Psoas muscle (tissue), 8 donors: ENCODE data around the gene RARB. TPM values are rescaled to one million over a fixed set of nuclear protein-coding genes. Genes with fewer than 3 reads are reported as not detected.

ENCODE experiments used
- ATAC-seq, 4 donors: fragments of 200-7000 bp; cut with Tn5 transposase; one replicate each; pipeline ENCODE4 v1.9.1; 2020; ENCODE audit warnings: moderate library complexity in 3 of 4, mild to moderate bottlenecking in 2 of 4
- DNase-seq, 2 donors: peaks; one replicate each; pipeline ENCODE4 v3.0.0-alpha.2; 2020
- H3K27ac ChIP-seq: fragments of 200-600 bp; one replicate; pipeline ENCODE4 v1.8.0; 2022
- H3K27me3 ChIP-seq, 3 donors: fragments of 200-600 bp in 1 of 3; one replicate each; pipeline versions ENCODE4 v1.6.1 to v1.8.0; 2013 to 2022; ENCODE audit warnings: low read length in 2 of 3, mild to moderate bottlenecking in 2 of 3, moderate library complexity in 1 of 3; ENCODE audit not compliant: insufficient read depth in 3 of 3
- H3K36me3 ChIP-seq, 2 donors: fragments of 200-600 bp in 1 of 2; one replicate each; pipeline versions ENCODE4 v1.6.1 to v1.8.0; 2013 to 2022; ENCODE audit warnings: low read depth in 1 of 2, mild to moderate bottlenecking in 1 of 2, moderate library complexity in 1 of 2; ENCODE audit not compliant: insufficient read depth in 1 of 2
- H3K4me1 ChIP-seq: fragments of 200-600 bp; one replicate; pipeline ENCODE4 v1.8.0; 2022
- H3K4me3 ChIP-seq: fragments of 200-600 bp; one replicate; pipeline ENCODE4 v1.8.0; 2022; ENCODE audit warnings: mild to moderate bottlenecking
- H3K9me3 ChIP-seq: fragments of 200-600 bp; one replicate; pipeline ENCODE4 v1.8.0; 2022
- WGBS, 3 donors: extraction: QIAGEN DNeasy Blood & Tissue Kit; methylation state at CpG; one replicate each; pipeline versions ENCODE4 v1.1.6 to v1.1.7; 2013; 5-methylcytosine and 5-hydroxymethylcytosine counted together
- intact Hi-C, 2 donors: fragments of 100-400 bp; cut with DNase I; formaldehyde crosslinking; loops; one replicate each; pipeline versions ENCODE4 v1.11.0 to v1.14.2; 2022
- polyA plus RNA-seq, 3 donors: library from polyadenylated mRNA; stranded (reverse); fragments of 200-250 nt; gene quantifications; one replicate each; pipeline ENCODE4 v1.2.3, GENCODE V29; 2013
- total RNA-seq, 4 donors: library from RNA; stranded (reverse); fragmentation: NEBNext Ultra II Directional in 2 of 4; extraction: Animal tissue kit (Norgen Biotek cat#: 25700) in 2 of 4; gene quantifications; one replicate each; pipeline versions ENCODE4 v1.2.1 to v1.2.4, GENCODE V29; 2021 to 2023
- TF ChIP-seq, protein P1 (sequence below): fragments of 200-600 bp; IDR thresholded peaks from one replicate; pipeline ENCODE4 v1.8.0; 2022; ENCODE audit warnings: antibody characterized with exemption
- donor health status: healthy with polysubstance abuse.
- donor health status: DM: no; HTN: no; CAD: no; lungs with moderate emphysema.
- donor health status: Bipolar disorder and iron deficiency.
- donor health status: healthy.
- donor health status: DM: yes; HTN: yes; CAD: no.
- donor health status: DM: no; HTN: no; CAD: no.
- donor health status: DM: no; HTN: no; CAD: no.
- donor health status: DM: yes; HTN: yes; CAD: no.

The RARB gene
- total and polyA plus RNA-seq, 7 donors, result 1.1 to 5.4 (median 1.9) TPM

DNA sequence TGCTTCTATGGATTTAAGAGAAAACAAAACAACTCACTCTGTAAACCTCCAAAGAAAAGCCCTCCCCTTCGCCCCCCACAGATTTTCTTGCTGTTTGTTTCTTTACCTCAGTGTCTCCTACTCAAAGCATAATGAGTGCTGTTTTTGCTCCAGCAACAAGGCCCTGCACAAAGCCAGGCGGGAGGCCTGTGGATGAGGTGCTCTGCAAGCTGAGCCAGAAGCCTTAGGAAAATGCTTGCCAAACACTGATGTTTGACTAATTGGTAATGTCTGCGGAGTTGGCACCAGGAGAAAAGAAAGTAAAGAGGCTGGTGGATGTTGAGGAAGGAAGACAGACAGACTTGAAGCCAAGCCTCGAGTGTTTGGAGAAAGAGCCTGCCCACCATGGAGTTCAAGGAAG, 99.7 kb downstream of the RARB start:
- no peaks in the 10 kb centered on the region for H3K27me3 ChIP-seq
- ATAC-seq, result no peak
- H3K4me1 ChIP-seq, result peaks cover 6% of the 10 kb centered on the region
- TF ChIP-seq, protein P1, sequence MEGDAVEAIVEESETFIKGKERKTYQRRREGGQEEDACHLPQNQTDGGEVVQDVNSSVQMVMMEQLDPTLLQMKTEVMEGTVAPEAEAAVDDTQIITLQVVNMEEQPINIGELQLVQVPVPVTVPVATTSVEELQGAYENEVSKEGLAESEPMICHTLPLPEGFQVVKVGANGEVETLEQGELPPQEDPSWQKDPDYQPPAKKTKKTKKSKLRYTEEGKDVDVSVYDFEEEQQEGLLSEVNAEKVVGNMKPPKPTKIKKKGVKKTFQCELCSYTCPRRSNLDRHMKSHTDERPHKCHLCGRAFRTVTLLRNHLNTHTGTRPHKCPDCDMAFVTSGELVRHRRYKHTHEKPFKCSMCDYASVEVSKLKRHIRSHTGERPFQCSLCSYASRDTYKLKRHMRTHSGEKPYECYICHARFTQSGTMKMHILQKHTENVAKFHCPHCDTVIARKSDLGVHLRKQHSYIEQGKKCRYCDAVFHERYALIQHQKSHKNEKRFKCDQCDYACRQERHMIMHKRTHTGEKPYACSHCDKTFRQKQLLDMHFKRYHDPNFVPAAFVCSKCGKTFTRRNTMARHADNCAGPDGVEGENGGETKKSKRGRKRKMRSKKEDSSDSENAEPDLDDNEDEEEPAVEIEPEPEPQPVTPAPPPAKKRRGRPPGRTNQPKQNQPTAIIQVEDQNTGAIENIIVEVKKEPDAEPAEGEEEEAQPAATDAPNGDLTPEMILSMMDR, result no peak
- H3K9me3 ChIP-seq, result peaks cover 5% of the 10 kb centered on the region
- no peak overlapping the region for H3K4me3 ChIP-seq
- peaks cover 0 to 3% of the 10 kb centered on the region in 2 donors for H3K36me3 ChIP-seq
- 62 to 71% (median 65%) methylated on average over 4 of the region's 4 CpGs for WGBS, 3 donors
- DNase-seq, result no peak
- no peak overlapping the region for H3K27ac ChIP-seq
- intact Hi-C loops, result no loop called here

DNA sequence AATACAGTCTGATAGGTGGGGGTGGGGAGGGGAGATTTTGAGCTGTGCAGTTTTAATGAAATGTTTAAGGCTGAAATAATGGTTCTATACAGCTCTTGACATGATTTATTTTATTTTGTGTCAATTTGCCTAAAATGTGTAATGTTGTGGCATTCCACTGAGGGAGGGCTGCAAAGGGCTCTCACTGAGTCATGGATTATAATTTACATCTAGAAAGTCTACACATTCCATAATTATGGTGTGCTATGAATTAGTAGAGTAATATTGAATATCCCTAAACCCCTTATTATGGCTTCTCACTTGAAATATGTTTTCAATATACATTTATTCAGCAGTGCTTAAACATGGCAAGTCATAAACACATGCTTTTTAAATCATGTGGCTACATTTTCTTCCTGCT, 103.9 kb downstream of the RARB start:
- no peak overlapping the region for H3K27ac ChIP-seq
- intact Hi-C loops, result no loop called here
- ATAC-seq (no peak), DNase-seq (no peak)
- H3K9me3 ChIP-seq, result peaks cover 8% of the 10 kb centered on the region
- no peaks in the 10 kb centered on the region for H3K4me1 ChIP-seq
- peaks cover 0 to 3% of the 10 kb centered on the region in 2 donors for H3K36me3 ChIP-seq
- TF ChIP-seq, protein P1, result no peak
- no peak overlapping the region for H3K4me3 ChIP-seq
- no peaks in the 10 kb centered on the region for H3K27me3 ChIP-seq

DNA sequence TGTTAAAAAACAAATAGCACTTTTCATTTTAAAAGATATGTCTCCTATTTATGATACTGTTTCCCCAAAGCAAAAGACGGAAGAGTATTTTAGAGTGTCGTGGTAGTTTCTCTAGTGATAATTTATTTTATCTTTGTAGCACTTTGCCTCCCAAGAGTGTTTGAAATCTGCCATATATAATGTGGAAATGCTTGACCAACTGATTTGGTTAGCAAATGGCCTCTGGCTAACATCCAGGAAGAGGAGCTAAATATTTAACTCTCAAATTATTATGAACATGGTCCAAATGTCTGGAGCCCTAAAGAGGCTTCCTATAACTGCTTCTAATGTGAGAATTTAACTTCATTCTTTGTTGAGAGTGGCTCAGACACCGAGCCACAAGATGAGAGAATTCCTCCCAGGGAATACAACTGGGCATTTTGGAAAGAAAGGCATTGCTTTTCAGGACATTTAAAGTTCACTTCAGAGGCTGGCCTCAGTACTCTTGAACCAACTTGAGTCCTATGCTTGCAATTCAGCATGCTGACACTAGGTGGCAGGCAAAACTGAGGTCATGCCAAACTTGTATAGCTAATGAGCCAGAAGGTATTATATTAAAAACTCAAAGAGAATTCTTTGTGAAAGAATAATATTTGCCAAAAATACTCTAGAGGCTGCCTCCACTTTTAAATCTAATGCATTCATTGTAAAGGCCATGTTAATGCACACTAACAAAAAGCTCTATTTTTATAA, 104.5 kb downstream of the RARB start:
- TF ChIP-seq, protein P1, result peak; percentile 45
- WGBS, 3 donors, result 74 to 81% (median 78%) methylated on average over 3 of the region's 3 CpGs

DNA sequence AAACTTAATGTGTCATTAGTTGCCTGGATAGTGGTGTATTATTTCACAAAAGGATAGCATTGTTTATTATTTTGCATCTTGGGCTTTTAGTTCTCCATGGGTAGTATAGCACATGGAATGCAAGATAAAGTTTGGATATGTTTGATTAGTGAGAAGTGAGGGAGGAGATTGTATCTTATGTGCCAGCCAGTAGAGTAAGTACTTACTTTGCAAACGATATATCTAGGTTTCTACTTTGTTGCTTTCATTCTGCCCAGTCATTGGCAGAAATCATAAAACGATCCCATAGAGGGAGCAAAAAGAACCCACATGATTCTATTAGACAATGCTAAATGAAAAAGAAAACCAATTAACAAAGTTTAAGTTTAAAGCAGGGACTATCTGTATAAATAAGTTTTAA, 105.3 kb downstream of the RARB start:
- Histone ChIP-seq H3K9me3 (peaks cover 8% of the 10 kb centered on the region), H3K27me3 (no peaks in the 10 kb centered on the region), H3K4me1 (no peaks in the 10 kb centered on the region), H3K36me3 (peaks cover 0 to 3% of the 10 kb centered on the region in 2 donors), H3K4me3 (no peak overlapping the region), H3K27ac (no peak overlapping the region)
- intact Hi-C loops, result no loop called here
- TF ChIP-seq, protein P1, result no peak
- DNase-seq (no peak), ATAC-seq (no peak)
- WGBS, 3 donors, result 73 to 81% (median 76%) methylated on average over 2 of the region's 2 CpGs

More for the DNA sequence above, 104.5 kb downstream of the RARB start:
- DNase-seq (no peak), ATAC-seq (no peak)
- H3K27ac ChIP-seq, result no peak overlapping the region
- no peak overlapping the region for H3K4me3 ChIP-seq
- intact Hi-C loops, result no loop called here
- peaks cover 0 to 3% of the 10 kb centered on the region in 2 donors for H3K36me3 ChIP-seq
- peaks cover 8% of the 10 kb centered on the region for H3K9me3 ChIP-seq
- no peaks in the 10 kb centered on the region for H3K27me3 ChIP-seq
- H3K4me1 ChIP-seq, result no peaks in the 10 kb centered on the region

DNA sequence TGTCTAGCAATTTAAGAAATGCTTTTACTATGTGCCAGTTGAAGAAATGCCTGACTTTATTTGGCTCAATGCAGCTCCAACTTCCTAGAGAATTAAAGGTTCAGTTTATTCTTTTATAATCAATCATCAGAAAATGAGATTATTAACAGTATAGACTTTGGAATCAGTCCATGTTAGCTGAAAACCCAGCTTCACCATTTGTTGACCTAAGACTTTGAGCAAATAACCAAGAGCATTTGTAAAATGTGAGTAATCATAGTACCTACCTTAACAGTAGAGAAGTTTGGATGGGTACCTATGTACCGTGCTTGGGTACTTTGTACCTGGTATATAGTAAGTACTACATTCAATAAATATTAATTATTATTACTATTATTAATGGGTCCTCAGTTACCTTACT, 105.9 kb downstream of the RARB start:
- Histone ChIP-seq H3K27me3 (no peaks in the 10 kb centered on the region), H3K27ac (no peak overlapping the region), H3K4me1 (no peaks in the 10 kb centered on the region), H3K4me3 (no peak overlapping the region), H3K36me3 (peaks cover 0 to 3% of the 10 kb centered on the region in 2 donors), H3K9me3 (peaks cover 8% of the 10 kb centered on the region)
- TF ChIP-seq, protein P1, result no peak
- ATAC-seq, result no peak
- 98 to 100% (median 99%) methylated on average over 1 of the region's 1 CpG for WGBS, 3 donors
- no peak for DNase-seq
- intact Hi-C loops, result no loop called here
